NCI-H82 treated with DMSO at 0.1 percent for 48 hours (cell line): ENCODE measurements around the gene FCN1.

Source experiments
- DNase-seq: peaks from one replicate; lab custom pipeline; 2025; ENCODE audit not compliant: unreplicated experiment; lab: John Stamatoyannopoulos, UW

FCN1 gene

GRCh38 chr9:134937566-134938345 is 20.0 kb upstream of the FCN1 start:
- DNase-seq, result no peak

GRCh38 chr9:134937164-134937555 is 19.4 kb upstream of the FCN1 start:
- no peak for DNase-seq

- no peak for DNase-seq
Measured at GRCh38 chr9:134936346-134937163, 18.8 kb upstream of the FCN1 start.

GRCh38 chr9:134935701-134936345 is 18.1 kb upstream of the FCN1 start:
- DNase-seq, result peak; percentile 24

DNA sequence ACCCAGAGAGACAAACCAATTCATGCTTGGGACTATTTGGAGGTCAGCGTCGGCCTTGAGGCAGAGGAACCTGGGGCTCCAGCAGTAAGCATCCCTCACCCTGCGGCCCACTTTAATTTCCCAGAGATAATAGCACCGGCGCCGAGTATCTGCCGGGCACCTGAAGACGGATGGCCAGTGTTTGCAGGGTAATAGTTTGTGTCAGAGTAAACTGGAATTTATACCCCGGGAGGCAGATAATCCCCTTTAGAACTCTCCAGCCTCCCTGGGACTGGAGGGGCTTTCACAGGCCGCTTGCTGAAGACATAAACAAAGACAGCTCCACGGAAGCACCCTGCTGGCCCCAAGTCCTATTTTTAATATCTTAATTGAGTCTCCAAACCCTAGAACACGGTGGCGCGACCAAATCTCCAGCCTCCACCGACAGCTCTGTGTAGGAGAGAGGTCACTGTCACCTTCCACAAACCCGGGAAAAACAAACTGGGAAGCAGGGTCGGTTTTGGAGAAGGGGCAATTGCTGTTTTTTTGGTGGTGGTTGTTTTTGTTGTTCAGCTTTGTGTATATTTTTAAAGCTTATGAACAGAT is 17.4 kb upstream of the FCN1 start:
- peak; percentile 50 for DNase-seq

DNA sequence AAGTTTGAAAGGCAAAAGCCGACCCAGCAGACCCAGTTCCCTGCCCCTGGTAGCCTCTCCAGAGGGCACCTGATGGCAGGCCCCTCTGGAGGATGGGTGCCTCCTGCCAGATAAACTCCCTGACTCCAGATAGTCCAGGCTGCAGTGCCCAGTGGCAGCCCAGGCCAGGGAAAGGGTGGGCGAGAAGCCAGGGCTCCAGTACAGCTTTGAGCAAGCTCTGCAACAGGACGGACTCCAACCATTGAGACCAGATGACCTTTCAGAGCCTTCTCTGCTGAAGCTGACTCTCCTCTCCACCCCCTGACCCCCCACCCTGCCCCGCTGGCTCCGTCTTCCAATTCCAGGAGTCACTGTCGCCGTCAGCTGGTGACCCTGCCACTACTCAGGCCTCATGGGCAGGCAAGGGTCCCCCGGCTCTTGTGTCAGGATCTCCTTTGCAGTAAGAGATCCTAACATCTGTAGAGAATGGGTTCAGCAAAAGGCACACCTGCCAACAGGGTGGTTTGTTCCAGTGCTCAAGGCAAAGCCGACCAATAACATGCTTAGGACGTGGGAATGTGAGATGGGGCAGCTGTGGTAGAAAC is 15.5 kb upstream of the FCN1 start:
- no peak for DNase-seq

GRCh38 chr9:134932606-134933005 is 14.9 kb upstream of the FCN1 start:
- DNase-seq, result no peak

DNA sequence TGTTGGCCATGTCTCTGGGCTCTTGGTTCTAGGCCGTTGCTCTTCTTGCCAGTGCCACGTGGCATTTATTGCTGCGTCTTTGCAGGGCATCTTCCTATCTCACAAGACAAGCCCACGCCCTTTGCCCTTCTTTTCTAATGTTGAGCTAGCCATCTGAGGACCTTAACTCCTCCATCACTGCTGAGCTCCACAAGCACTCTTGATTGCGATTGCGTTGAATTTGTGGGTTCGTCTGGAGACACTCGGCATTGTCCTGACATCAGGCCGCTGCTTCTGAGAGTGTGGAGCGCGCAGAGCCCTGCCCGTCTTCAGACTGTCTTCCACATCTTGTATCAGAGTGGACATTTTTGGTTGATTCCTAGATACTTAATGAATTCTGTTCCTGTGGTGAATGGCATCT is 14.5 kb upstream of the FCN1 start:
- DNase-seq, result no peak

DNA sequence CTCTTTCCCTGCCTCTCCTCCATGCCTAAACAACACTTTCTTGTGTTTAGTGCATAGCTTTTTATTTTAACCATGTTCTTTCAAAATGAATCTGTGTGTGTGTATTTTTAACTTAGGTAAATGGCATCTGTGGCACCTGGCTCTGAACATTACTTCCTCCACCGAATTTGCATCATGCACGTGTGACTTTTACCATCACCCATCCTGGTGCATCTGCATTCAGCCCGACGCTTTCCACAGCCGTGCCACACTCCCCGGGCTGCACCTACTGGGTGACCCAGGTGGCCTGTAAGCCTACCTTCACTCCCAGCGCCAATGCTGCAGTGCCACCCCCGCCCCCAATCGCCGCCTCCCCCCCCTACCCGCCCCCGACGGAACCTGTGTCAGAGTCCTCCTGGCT is 12.7 kb upstream of the FCN1 start:
- DNase-seq, result no peak

GRCh38 chr9:134929193-134930158 is 11.8 kb upstream of the FCN1 start:
- DNase-seq, result no peak

GRCh38 chr9:134928436-134929192 is 10.9 kb upstream of the FCN1 start:
- DNase-seq, result no peak

- no peak for DNase-seq
Measured at GRCh38 chr9:134925011-134925511, 7.3 kb upstream of the FCN1 start.

DNA sequence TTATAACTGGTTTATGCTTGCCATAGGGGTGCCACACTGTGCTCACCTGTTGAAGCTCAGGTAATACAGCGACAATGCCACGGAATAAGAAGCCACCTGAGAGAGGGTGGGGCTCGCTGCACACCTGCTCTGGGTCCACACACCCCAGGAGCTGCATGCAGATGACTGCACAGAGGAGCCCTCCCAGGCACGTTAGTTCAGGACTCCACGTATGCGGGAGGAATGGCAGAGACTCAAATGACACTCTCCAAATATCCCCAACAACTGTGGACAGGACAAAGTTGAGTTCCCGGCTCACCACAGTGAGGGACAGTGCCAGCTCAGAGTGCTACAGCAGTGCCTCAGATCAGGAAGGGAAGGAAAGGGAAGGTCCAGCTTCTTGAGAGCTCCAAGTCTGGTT is 5.8 kb upstream of the FCN1 start:
- no peak for DNase-seq

- no peak for DNase-seq
Measured at GRCh38 chr9:134922932-134923240, 5.2 kb upstream of the FCN1 start.

DNA sequence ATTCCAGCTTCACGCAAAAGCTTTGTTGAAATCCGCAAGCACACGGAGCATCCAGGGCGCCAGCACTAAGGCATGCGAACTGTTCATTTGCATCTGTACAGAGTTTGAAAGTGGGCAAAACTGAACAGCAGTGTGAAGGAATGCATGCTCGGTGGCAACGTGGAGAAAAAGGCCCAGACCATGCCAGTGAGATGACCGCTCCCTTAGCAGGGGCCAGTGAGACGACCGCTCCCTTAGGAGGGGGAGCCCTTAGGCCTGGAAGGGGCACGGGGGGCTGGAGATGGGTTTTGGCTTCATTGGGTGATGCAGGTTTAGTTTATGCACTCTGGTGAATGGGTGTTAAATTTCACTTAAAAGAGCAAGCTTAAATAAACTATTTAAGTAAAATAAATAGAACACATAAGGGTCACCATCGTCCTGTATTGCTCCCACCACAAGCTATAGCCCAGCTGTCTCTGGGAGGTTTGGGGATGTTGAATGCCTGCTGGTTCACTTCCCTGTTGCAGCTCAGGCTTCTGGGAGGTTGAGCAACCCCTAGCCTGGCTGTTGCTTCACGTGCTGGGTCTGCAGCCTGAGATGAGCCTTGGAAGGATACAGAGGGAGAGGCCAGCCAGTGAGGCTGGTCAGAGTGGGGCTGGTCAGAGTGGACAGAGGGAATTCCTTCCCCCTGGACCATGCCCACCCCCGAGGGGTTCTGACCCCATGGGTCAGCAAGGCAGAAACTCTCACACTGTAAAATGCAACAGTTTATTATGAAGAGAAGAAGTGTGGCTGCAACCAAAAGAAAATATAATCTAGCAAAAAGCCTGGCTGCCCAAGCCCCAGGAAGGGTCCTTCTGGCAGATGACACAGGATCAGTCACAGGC is 4.6 kb upstream of the FCN1 start:
- DNase-seq, result no peak

DNA sequence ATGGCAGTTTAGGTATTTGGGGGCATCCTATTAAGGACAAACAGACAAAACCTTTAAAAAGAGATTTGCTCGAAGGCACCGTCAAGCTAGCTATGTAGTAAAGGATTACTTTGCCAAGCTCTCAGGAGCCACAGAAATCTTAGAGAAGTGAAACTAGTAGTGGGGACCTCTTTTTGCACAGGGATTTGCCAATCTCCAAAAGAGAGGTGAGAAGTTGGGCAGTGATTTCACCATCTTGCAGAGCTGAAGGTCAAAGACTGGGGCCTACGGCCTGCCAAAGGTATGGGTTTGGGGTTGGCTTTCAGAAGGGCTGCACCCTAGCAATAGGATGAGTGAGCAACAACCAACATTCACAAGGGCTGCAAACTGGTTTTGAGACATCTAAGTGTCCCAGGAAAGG is 1.6 kb upstream of the FCN1 start:
- DNase-seq, result no peak

- no peak for DNase-seq
Measured at GRCh38 chr9:134918646-134919045, 934 bp upstream of the FCN1 start.

DNA sequence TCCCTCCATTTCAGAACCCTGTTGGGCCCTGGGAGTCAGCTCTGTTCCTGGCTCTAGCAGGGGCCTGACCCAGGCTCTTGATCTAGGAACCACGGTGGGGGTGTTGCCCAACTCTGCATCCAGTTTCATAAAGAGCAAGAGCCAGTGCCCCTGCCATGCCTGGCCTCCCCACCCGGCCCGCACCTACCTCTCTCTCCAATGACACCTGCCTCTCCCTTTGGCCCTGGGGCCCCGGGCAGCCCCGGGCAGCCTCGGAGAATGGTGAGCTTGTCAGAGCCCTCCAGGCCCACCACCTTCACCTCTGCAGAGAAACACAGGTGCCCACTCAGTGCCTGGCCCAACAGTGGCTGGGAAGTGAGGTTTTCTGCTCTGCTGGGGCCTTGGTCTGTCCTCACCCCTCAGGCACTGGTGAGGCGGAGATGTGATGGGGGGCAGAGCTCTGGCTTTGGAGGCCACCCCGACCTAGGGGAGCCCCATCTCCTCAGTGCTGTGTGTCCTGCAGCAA is 1.5 kb downstream of the FCN1 start:
- no peak for DNase-seq
